Measurements from ENCODE around the gene CDK19.

Gene CDK19

GRCh38 chr6:110649704-110650103 lies 165.6 kb downstream of the CDK19 start:
- H2AFZ ChIP-seq (ENCODE audit: low read length, unreplicated experiment), result no peak overlapping the region
- no peak overlapping the region for H3K27ac ChIP-seq (ENCODE audit: low read depth, low read length)
- H3K27me3 ChIP-seq (ENCODE audit: insufficient read depth, low read length), result no peaks in the 10 kb centered on the region
- no peak overlapping the region for H3K4me3 ChIP-seq (ENCODE audit: low read depth, low read length)
- no peaks in the 10 kb centered on the region for H3K36me3 ChIP-seq (ENCODE audit: insufficient read depth, low read length)
- H3K79me2 ChIP-seq (ENCODE audit: control insufficient read depth, insufficient read depth, low read length, unreplicated experiment), result no peaks in the 10 kb centered on the region
- no peaks in the 10 kb centered on the region for H3K4me1 ChIP-seq (ENCODE audit: control insufficient read depth, insufficient read depth, low read length, unreplicated experiment)

GRCh38 chr6:110646951-110647910 lies 168.0 kb downstream of the CDK19 start:
- Histone ChIP-seq H3K27ac (ENCODE audit: low read depth, low read length) (no peak overlapping the region), H3K4me1 (ENCODE audit: control insufficient read depth, insufficient read depth, low read length, unreplicated experiment) (peaks cover 7% of the 10 kb centered on the region), H3K27me3 (ENCODE audit: insufficient read depth, low read length) (no peaks in the 10 kb centered on the region), H3K79me2 (ENCODE audit: control insufficient read depth, insufficient read depth, low read length, unreplicated experiment) (no peaks in the 10 kb centered on the region), H2AFZ (ENCODE audit: low read length, unreplicated experiment) (no peak overlapping the region), H3K4me3 (ENCODE audit: low read depth, low read length) (no peak overlapping the region), H3K36me3 (ENCODE audit: insufficient read depth, low read length) (no peaks in the 10 kb centered on the region)

GRCh38 chr6:110646419-110646698 lies 168.9 kb downstream of the CDK19 start:
- Histone ChIP-seq H2AFZ (ENCODE audit: low read length, unreplicated experiment) (no peak overlapping the region), H3K36me3 (ENCODE audit: insufficient read depth, low read length) (no peaks in the 10 kb centered on the region), H3K27ac (ENCODE audit: low read depth, low read length) (no peak overlapping the region), H3K79me2 (ENCODE audit: control insufficient read depth, insufficient read depth, low read length, unreplicated experiment) (no peaks in the 10 kb centered on the region), H3K4me1 (ENCODE audit: control insufficient read depth, insufficient read depth, low read length, unreplicated experiment) (peaks cover 7% of the 10 kb centered on the region), H3K27me3 (ENCODE audit: insufficient read depth, low read length) (no peaks in the 10 kb centered on the region), H3K4me3 (ENCODE audit: low read depth, low read length) (no peak overlapping the region)

GRCh38 chr6:110645685-110646418 lies 169.4 kb downstream of the CDK19 start:
- Histone ChIP-seq H3K36me3 (ENCODE audit: insufficient read depth, low read length) (no peaks in the 10 kb centered on the region), H3K4me3 (ENCODE audit: low read depth, low read length) (no peak overlapping the region), H3K27me3 (ENCODE audit: insufficient read depth, low read length) (no peaks in the 10 kb centered on the region), H2AFZ (ENCODE audit: low read length, unreplicated experiment) (no peak overlapping the region), H3K79me2 (ENCODE audit: control insufficient read depth, insufficient read depth, low read length, unreplicated experiment) (no peaks in the 10 kb centered on the region), H3K4me1 (ENCODE audit: control insufficient read depth, insufficient read depth, low read length, unreplicated experiment) (peaks cover 7% of the 10 kb centered on the region), H3K27ac (ENCODE audit: low read depth, low read length) (no peak overlapping the region)

GRCh38 chr6:110643175-110643574 lies 172.1 kb downstream of the CDK19 start:
- no peaks in the 10 kb centered on the region for H3K27me3 ChIP-seq (ENCODE audit: insufficient read depth, low read length)
- H3K27ac ChIP-seq (ENCODE audit: low read depth, low read length), result no peak overlapping the region
- no peaks in the 10 kb centered on the region for H3K36me3 ChIP-seq (ENCODE audit: insufficient read depth, low read length)
- no peak overlapping the region for H2AFZ ChIP-seq (ENCODE audit: low read length, unreplicated experiment)
- H3K4me3 ChIP-seq (ENCODE audit: low read depth, low read length), result no peak overlapping the region
- H3K4me1 ChIP-seq (ENCODE audit: control insufficient read depth, insufficient read depth, low read length, unreplicated experiment), result peaks cover 7% of the 10 kb centered on the region
- H3K79me2 ChIP-seq (ENCODE audit: control insufficient read depth, insufficient read depth, low read length, unreplicated experiment), result no peaks in the 10 kb centered on the region

- no peaks in the 10 kb centered on the region for H3K79me2 ChIP-seq (ENCODE audit: control insufficient read depth, insufficient read depth, low read length, unreplicated experiment)
- H3K27me3 ChIP-seq (ENCODE audit: insufficient read depth, low read length), result no peaks in the 10 kb centered on the region
- H3K36me3 ChIP-seq (ENCODE audit: insufficient read depth, low read length), result no peaks in the 10 kb centered on the region
- H3K4me3 ChIP-seq (ENCODE audit: low read depth, low read length), result no peak overlapping the region
- peaks cover 7% of the 10 kb centered on the region for H3K4me1 ChIP-seq (ENCODE audit: control insufficient read depth, insufficient read depth, low read length, unreplicated experiment)
- H3K27ac ChIP-seq (ENCODE audit: low read depth, low read length), result no peak overlapping the region
- H2AFZ ChIP-seq (ENCODE audit: low read length, unreplicated experiment), result no peak overlapping the region
Measured at GRCh38 chr6:110642711-110643110, 172.6 kb downstream of the CDK19 start.

GRCh38 chr6:110636781-110637180 lies 178.5 kb downstream of the CDK19 start:
- H2AFZ ChIP-seq (ENCODE audit: low read length, unreplicated experiment), result no peak overlapping the region
- H3K27me3 ChIP-seq (ENCODE audit: insufficient read depth, low read length), result no peaks in the 10 kb centered on the region
- H3K27ac ChIP-seq (ENCODE audit: low read depth, low read length), result no peak overlapping the region
- H3K36me3 ChIP-seq (ENCODE audit: insufficient read depth, low read length), result no peaks in the 10 kb centered on the region
- no peaks in the 10 kb centered on the region for H3K4me1 ChIP-seq (ENCODE audit: control insufficient read depth, insufficient read depth, low read length, unreplicated experiment)
- no peak overlapping the region for H3K4me3 ChIP-seq (ENCODE audit: low read depth, low read length)
- H3K79me2 ChIP-seq (ENCODE audit: control insufficient read depth, insufficient read depth, low read length, unreplicated experiment), result no peaks in the 10 kb centered on the region

GRCh38 chr6:110635096-110635495 lies 180.2 kb downstream of the CDK19 start:
- Histone ChIP-seq H2AFZ (ENCODE audit: low read length, unreplicated experiment) (no peak overlapping the region), H3K27ac (ENCODE audit: low read depth, low read length) (no peak overlapping the region), H3K4me1 (ENCODE audit: control insufficient read depth, insufficient read depth, low read length, unreplicated experiment) (no peaks in the 10 kb centered on the region), H3K27me3 (ENCODE audit: insufficient read depth, low read length) (no peaks in the 10 kb centered on the region), H3K4me3 (ENCODE audit: low read depth, low read length) (no peak overlapping the region), H3K79me2 (ENCODE audit: control insufficient read depth, insufficient read depth, low read length, unreplicated experiment) (no peaks in the 10 kb centered on the region), H3K36me3 (ENCODE audit: insufficient read depth, low read length) (no peaks in the 10 kb centered on the region)

GRCh38 chr6:110633731-110634213 lies 181.5 kb downstream of the CDK19 start:
- no peaks in the 10 kb centered on the region for H3K79me2 ChIP-seq (ENCODE audit: control insufficient read depth, insufficient read depth, low read length, unreplicated experiment)
- no peaks in the 10 kb centered on the region for H3K36me3 ChIP-seq (ENCODE audit: insufficient read depth, low read length)
- H2AFZ ChIP-seq (ENCODE audit: low read length, unreplicated experiment), result no peak overlapping the region
- no peak overlapping the region for H3K4me3 ChIP-seq (ENCODE audit: low read depth, low read length)
- H3K27me3 ChIP-seq (ENCODE audit: insufficient read depth, low read length), result no peaks in the 10 kb centered on the region
- H3K4me1 ChIP-seq (ENCODE audit: control insufficient read depth, insufficient read depth, low read length, unreplicated experiment), result peaks cover under 1% of the 10 kb centered on the region
- H3K27ac ChIP-seq (ENCODE audit: low read depth, low read length), result no peak overlapping the region

- Histone ChIP-seq H3K27ac (ENCODE audit: low read depth, low read length) (no peak overlapping the region), H3K27me3 (ENCODE audit: insufficient read depth, low read length) (no peaks in the 10 kb centered on the region), H3K4me1 (ENCODE audit: control insufficient read depth, insufficient read depth, low read length, unreplicated experiment) (peaks cover 4% of the 10 kb centered on the region), H3K36me3 (ENCODE audit: insufficient read depth, low read length) (no peaks in the 10 kb centered on the region), H3K79me2 (ENCODE audit: control insufficient read depth, insufficient read depth, low read length, unreplicated experiment) (no peaks in the 10 kb centered on the region), H2AFZ (ENCODE audit: low read length, unreplicated experiment) (no peak overlapping the region), H3K4me3 (ENCODE audit: low read depth, low read length) (no peak overlapping the region)
Measured at GRCh38 chr6:110629153-110629552, 186.1 kb downstream of the CDK19 start.

GRCh38 chr6:110628330-110628729 lies 186.9 kb downstream of the CDK19 start:
- Histone ChIP-seq H2AFZ (ENCODE audit: low read length, unreplicated experiment) (no peak overlapping the region), H3K36me3 (ENCODE audit: insufficient read depth, low read length) (no peaks in the 10 kb centered on the region), H3K79me2 (ENCODE audit: control insufficient read depth, insufficient read depth, low read length, unreplicated experiment) (no peaks in the 10 kb centered on the region), H3K27ac (ENCODE audit: low read depth, low read length) (no peak overlapping the region), H3K4me1 (ENCODE audit: control insufficient read depth, insufficient read depth, low read length, unreplicated experiment) (peaks cover 4% of the 10 kb centered on the region), H3K4me3 (ENCODE audit: low read depth, low read length) (no peak overlapping the region), H3K27me3 (ENCODE audit: insufficient read depth, low read length) (no peaks in the 10 kb centered on the region)
